Chondrocyte (in vitro differentiated cells): ENCODE data around the gene ZNF536. TPM values are rescaled to one million over a fixed set of nuclear protein-coding genes. Genes with fewer than 3 reads are reported as not detected.

Experiments
- DNase-seq: peaks from one replicate; pipeline ENCODE4 v3.0.0; 2021; ENCODE audit warnings: mixed read lengths, low spot score
- H3K27ac Mint-ChIP-seq: one replicate; pipeline ENCODE4 v1.8.0; 2021; ENCODE audit warnings: mild to moderate bottlenecking, moderate library complexity, mixed read lengths; ENCODE audit not compliant: unreplicated experiment
- H3K27me3 Mint-ChIP-seq: 2 replicates; pipeline ENCODE4 v1.8.0; 2021; ENCODE audit warnings: low read depth, mixed read lengths
- H3K36me3 Mint-ChIP-seq: 2 replicates; pipeline ENCODE4 v1.8.0; 2021; ENCODE audit warnings: low read depth, mixed read lengths
- H3K4me1 Mint-ChIP-seq: 2 replicates; pipeline ENCODE4 v1.8.0; 2021; ENCODE audit warnings: low read depth, mild to moderate bottlenecking, mixed read lengths
- H3K4me3 Mint-ChIP-seq: one replicate; pipeline ENCODE4 v1.8.0; 2021; ENCODE audit warnings: mild to moderate bottlenecking, moderate library complexity, mixed read lengths; ENCODE audit not compliant: unreplicated experiment
- H3K9me3 Mint-ChIP-seq: 2 replicates; pipeline ENCODE4 v1.8.0; 2021; ENCODE audit warnings: low read depth, mixed read lengths
- total RNA-seq: library from RNA; stranded (reverse); gene quantifications from 3 replicates; pipeline ENCODE4 v1.2.1, GENCODE V29; 2021
- TF ChIP-seq, protein P1 (sequence below): fragments of 200-600 bp; sonication (generic); IDR thresholded peaks from 2 replicates; pipeline ENCODE4 v1.5.0; 2021; ENCODE audit warnings: antibody characterized with exemption, mild to moderate bottlenecking, moderate library complexity

The ZNF536 gene
- total RNA-seq, 1 donor from 2014 or later, result not detected

DNA sequence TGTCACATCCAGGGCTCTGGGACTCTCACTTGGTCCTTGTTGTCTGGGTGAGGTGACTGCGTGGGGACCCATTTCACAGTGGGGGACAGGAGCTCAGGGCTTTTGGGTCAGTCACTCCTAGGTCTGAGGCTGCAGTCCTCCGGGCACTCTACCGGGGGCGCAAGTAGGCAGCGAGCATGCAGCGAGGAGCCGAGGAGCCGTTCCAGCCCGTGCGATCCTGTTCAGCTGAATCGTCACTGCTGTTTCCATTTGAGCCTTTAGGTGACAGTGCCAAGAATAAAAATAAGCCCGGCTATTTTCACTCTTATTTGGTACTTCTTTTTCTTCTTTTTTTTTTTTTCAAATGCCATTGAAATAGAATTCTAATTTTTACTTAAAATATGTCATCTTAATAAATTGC lies 126.5 kb downstream of the ZNF536 start:
- TF ChIP-seq, protein P1, sequence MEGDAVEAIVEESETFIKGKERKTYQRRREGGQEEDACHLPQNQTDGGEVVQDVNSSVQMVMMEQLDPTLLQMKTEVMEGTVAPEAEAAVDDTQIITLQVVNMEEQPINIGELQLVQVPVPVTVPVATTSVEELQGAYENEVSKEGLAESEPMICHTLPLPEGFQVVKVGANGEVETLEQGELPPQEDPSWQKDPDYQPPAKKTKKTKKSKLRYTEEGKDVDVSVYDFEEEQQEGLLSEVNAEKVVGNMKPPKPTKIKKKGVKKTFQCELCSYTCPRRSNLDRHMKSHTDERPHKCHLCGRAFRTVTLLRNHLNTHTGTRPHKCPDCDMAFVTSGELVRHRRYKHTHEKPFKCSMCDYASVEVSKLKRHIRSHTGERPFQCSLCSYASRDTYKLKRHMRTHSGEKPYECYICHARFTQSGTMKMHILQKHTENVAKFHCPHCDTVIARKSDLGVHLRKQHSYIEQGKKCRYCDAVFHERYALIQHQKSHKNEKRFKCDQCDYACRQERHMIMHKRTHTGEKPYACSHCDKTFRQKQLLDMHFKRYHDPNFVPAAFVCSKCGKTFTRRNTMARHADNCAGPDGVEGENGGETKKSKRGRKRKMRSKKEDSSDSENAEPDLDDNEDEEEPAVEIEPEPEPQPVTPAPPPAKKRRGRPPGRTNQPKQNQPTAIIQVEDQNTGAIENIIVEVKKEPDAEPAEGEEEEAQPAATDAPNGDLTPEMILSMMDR, result no peak
- H3K4me3 Mint-ChIP-seq, result no peak overlapping the region
- H3K36me3 Mint-ChIP-seq, result no peaks in the 10 kb centered on the region
- no peaks in the 10 kb centered on the region for H3K9me3 Mint-ChIP-seq
- no peak for DNase-seq
- no peaks in the 10 kb centered on the region for H3K27me3 Mint-ChIP-seq
- no peak overlapping the region for H3K27ac Mint-ChIP-seq
- no peaks in the 10 kb centered on the region for H3K4me1 Mint-ChIP-seq

DNA sequence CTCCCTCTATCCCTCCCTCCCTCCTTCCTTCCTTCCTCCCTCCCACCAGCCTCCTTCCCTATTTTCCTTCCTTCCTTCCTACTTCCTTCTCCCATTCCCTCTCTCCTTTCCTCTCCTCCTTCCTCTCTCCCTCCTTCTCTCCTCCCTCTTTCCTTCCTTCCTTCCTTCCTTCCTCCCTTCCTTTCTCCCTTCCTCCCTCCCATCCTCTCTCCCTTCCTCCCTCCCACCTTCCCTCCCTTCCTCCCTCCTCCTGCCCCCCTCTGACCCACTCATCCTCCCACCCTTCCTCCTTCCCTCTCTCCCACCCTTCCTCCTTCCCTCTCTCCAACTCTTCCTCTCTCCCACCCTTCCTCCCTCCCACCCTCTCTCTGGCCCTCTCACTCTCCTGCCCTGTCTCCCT lies 132.1 kb downstream of the ZNF536 start:
- no peak for DNase-seq
- Mint-ChIP-seq H3K4me1 (no peaks in the 10 kb centered on the region), H3K4me3 (no peak overlapping the region), H3K27ac (no peak overlapping the region), H3K27me3 (no peaks in the 10 kb centered on the region), H3K36me3 (no peaks in the 10 kb centered on the region), H3K9me3 (no peaks in the 10 kb centered on the region)
- TF ChIP-seq, protein P1, result no peak

DNA sequence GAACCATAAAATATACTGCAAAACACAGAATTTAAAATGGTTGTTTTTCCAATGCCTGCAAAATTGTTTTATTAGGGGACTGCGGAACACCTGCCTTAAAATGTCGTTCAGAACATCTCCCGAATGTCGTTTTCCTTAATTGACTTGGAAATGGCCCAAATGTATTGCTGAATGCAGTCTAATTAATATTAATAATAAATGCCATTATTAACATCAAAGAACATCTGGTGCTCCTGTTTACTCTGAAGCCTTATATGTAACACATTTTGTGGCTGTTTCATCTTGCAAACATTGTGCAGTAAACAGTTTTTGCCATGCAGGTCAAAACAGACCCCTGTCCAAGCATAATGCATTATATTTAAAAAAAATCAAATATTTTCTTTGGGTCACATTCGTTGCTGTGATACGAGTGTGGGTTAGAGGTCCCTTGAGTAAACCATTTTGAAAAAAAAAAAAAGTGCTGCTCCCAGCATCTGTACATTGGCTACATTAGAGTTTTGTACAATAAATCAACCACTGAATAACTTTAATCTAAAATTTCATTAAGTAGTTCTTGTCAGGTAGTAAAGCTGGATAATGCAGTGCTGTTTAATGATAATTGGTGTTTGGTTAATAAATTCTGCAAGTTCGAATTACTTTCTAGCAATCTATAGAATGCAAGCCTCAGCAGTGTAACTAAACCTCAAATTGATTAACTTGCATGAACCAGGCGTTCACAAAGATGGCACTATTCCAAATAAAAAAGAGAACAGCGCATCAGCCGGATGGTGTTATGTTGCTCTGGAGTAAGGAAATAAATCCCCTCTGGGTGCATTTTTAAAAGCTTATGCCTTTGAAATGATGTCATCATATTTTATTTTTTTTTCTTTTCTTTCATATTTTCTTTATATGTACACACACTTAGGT lies 140.2 kb downstream of the ZNF536 start:
- TF ChIP-seq, protein P1, result no peak
- no peaks in the 10 kb centered on the region for H3K4me1 Mint-ChIP-seq

DNA sequence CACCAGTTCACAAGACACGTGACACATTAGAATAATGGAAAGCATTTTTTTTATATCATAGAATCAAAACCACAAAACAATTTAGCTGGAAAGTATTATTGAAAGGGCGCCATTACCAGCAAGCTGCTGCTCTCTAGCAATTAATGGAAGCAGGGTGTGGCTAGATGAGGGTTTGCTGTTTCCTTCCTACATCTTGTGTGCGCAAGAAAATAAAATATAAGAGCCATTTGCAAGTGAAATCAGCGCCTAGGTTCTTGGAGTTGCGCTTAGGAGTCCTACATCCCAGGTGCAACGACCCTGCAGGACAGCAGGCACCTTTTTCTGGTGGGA lies 140.9 kb downstream of the ZNF536 start:
- no peaks in the 10 kb centered on the region for H3K27me3 Mint-ChIP-seq
- no peak overlapping the region for H3K27ac Mint-ChIP-seq
- no peaks in the 10 kb centered on the region for H3K9me3 Mint-ChIP-seq
- H3K4me3 Mint-ChIP-seq, result no peak overlapping the region
- H3K36me3 Mint-ChIP-seq, result no peaks in the 10 kb centered on the region
- no peaks in the 10 kb centered on the region for H3K4me1 Mint-ChIP-seq
- DNase-seq, result no peak
- TF ChIP-seq, protein P1, result no peak

More for the DNA sequence above, 140.2 kb downstream of the ZNF536 start:
- Mint-ChIP-seq H3K27me3 (no peaks in the 10 kb centered on the region), H3K9me3 (no peaks in the 10 kb centered on the region), H3K27ac (no peak overlapping the region), H3K36me3 (no peaks in the 10 kb centered on the region), H3K4me3 (no peak overlapping the region)
- DNase-seq, result no peak

DNA sequence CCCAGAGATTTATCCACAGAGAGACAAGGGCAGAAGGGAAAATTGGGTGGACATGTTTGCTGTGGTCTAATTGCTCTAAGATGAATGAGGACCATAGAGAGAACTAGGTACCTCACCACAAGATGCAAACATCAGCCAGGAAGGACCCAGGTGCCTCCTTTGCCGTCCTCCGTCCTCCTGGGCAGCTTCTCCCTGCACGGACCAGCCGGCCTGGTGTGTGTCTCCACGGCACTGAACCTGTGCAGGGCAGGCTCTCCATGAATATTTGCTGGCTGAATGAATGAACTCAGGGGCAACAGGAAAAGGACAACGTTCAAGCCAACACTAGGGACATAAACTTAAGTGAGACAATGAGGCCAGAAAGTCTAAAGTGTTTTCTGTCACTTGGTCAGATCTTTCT lies 143.9 kb downstream of the ZNF536 start:
- TF ChIP-seq, protein P1, result no peak
- Mint-ChIP-seq H3K4me1 (no peaks in the 10 kb centered on the region), H3K36me3 (no peaks in the 10 kb centered on the region), H3K4me3 (no peak overlapping the region), H3K27ac (no peak overlapping the region), H3K27me3 (no peaks in the 10 kb centered on the region), H3K9me3 (peaks cover 3% of the 10 kb centered on the region)
- no peak for DNase-seq
